Amniotic epithelial cell (primary cell): Measurements from ENCODE around the gene KCTD5.
"Not testable (repeated sequence)": the region's sequence is repeated elsewhere in the genome, so short reads cannot be mapped to it uniquely, and the experiment has no call there.

ENCODE experiments used
- DNase-seq: peaks from one replicate; pipeline ENCODE4 v3.0.0-alpha.2; 2010; ENCODE audit warnings: low read depth

The KCTD5 gene, protein sequence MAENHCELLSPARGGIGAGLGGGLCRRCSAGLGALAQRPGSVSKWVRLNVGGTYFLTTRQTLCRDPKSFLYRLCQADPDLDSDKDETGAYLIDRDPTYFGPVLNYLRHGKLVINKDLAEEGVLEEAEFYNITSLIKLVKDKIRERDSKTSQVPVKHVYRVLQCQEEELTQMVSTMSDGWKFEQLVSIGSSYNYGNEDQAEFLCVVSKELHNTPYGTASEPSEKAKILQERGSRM

DNA sequence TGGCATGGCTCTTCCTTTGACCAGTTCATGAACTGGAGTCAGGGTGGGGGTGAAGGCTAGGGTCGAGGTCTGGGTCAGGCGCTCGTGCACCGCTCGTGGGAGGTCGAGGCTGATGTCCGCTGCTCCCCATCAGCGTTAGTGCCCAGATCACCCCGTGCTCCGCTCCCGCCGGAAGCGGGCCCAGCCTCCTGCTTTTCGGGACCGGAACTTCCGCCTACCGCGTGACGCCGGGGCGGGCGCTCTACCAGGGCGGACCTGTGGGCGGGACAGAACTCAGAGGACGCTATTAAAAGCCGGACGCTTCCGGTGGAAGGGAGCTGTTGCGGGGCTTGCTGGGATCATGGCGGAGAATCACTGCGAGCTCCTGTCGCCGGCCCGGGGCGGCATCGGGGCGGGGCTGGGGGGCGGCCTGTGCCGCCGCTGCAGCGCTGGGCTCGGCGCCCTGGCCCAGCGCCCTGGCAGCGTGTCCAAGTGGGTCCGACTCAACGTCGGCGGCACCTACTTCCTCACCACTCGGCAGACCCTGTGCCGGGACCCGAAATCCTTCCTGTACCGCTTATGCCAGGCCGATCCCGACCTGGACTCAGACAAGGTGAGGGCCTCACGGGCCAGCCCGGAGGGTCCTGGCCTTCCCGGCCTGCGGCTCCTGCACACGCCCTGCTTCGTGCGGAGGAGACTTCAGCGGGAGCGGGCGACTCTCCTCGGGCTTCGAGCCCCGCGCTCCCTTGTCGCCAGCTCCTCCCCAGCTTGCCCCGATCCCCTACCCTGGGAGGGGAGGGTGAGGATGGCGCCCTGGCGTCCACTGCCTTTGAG, at the start of gene KCTD5:
Gene KCTD5 (plus strand): TSS at position 315 of the 813 bp plus-strand sequence. CDS start 26 bp downstream, at position 341.
- peak; percentile 94 for DNase-seq

DNA sequence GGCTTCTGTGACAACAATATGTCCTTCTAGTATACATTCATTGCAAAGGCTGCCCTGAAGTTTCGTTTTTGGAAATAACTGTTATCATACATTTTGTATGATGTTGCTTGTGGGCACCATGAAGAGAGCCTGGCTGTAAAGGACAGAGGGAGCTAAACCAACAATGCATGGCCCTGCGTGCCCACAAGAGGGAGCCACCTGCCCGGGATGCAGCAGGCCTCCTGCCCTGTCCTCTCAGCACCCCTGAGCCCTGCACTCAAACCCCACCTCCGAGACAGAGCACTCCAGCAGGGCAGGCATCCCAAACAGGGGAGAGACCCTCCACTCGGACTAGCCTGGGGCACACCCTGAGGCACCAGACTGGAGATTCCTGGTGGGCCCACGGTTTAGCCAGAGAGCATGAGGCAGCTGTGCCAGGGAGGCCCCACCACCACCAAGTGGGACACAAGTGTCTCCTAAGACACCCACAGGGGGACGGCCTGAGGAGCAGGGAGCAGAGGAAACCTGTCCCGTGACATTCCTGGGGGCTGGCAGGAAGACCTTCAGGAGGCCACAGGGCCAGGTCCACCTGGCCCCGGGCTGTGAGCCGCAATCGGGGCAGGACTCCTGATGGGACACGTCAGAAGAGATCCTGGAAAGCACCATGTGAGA, 43.1 kb upstream of the KCTD5 start:
- DNase-seq = not testable (repeated sequence)

DNA sequence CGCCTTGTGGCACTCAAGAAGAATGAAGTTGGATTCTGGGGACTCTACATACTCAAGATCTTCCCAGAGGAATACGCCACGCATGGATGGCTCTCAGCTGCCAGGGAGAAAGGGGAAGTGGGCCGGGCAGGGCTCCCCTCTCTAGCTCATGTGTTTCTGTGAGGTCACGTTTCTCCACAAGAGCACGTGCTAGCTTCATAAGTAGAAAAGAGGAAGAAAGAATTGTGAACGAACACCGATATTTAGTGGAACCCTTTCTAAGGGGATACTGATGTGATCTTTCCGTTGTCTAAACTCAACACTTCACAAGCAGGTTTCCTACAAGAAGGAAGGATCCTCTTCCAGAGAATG, 42.6 kb upstream of the KCTD5 start:
- not testable (repeated sequence) for DNase-seq

DNA sequence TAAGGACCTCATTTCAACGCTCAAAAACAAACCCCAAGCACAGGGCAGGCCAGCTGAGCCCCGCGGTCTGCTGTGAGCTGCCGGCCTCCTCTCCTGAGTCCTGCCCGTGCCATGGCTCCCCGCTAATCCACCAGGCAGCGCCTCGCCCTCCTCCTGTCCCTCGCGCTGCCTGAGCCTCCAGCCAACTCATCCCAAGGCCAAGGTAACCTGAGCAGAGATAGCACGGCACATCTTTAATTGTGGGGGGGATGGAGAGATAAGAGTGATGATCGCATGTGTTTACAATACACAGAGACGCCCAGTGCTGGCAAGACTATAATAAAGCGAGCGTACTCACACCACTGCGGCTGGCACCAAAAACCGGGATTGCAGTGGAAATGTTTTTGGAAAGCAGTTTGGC, 39.8 kb upstream of the KCTD5 start:
- DNase-seq = not testable (repeated sequence)

DNA sequence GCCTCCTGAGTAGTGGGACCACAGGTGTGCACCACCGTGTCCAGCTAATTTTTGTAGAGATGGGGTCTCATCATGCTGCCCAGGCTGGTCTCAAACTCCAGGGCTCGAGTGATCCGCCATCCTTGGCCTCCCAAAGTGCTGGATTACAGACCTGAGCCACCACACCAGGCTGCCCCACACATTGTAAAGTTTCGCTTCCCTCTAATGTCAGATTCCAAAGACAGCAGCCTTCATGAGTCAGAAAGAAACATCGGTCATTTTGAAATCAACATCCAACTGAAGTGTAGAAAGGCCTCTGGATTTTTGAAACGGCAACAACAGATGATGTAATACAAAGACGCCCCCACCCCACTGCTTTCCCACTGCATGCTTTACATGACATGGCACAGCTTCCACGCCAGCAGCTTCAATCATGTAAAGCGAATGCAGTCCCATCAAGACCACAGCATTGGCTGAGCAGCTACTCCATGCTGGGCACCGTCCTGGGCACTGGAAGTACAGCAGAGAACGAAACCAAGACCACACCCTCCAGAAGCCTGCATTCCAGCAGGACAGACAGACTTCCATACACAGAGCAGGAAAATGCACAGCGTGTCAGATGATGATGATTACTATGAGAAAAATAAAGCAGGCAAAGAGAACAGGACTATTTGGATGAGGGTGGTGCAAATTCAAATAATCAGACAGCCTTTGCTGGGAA, 37.4 kb upstream of the KCTD5 start:
- DNase-seq = not testable (repeated sequence)

DNA sequence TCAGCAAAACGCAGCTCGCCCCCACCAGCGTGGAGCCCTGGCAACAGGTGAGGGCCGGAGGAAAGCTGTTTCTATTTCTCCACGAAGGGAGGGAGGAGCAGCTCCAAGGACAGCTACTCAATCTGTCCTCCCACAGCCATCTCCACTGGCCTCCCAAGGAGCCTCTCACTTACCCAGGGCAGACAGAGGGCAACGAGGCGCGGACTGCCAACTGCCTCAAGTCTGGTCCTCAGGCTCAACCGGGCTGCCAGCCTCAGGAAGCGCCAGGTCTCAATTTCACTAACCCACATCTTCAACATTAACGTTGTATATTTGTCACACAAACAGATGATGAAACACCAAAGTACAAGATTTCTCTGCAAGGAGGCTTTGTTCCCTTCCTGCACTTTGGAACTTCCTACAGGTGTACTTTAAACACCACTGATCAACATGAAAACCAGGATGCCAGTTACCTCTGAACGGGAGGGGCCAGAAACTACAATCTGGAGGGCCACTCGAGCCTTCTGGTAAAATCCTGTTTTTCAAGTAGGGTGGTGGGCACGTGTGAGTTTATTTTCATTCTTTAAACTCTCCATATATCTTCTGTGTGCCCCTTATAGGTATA, 31.0 kb upstream of the KCTD5 start:
- DNase-seq = not testable (repeated sequence)

DNA sequence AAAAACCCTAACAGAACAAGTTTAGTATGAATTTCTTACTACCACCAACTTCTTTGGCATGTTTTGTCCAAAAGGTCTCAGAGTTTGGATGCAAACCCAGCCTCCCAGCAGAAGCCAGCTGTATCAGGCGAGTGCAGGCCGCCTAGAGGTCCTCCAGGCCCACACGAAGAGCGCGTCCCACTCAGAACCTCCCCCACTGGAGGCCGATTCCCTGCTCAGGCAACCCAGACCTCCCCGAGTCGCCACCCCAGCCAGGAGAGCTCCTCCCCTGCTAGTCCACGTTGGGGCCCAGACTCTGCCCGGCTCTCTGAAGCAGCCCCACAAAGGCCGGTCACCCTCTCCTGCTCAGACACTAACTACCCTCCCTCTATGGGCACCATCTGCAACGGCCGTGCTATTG, 28.4 kb upstream of the KCTD5 start:
- DNase-seq = not testable (repeated sequence)

DNA sequence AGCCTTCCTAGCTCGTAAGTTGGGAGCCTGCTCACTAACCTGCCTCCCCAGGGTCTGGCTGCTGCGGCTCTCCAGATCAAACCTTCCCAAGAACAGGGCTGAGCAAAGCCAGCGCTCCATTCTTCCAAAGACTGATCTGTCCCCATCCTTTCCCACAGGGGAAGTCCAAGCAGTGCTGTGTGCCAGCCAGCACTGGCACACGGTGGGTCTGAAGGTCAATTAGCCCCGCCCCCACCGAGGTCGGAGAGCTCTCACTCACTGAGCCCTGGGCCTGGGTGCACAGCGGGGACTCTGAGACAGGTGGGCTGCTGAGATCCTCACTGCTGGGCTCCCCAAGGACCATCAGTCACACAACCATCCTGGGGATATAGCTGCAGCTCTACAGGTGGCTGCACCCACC, 27.4 kb upstream of the KCTD5 start:
- DNase-seq = not testable (repeated sequence)

DNA sequence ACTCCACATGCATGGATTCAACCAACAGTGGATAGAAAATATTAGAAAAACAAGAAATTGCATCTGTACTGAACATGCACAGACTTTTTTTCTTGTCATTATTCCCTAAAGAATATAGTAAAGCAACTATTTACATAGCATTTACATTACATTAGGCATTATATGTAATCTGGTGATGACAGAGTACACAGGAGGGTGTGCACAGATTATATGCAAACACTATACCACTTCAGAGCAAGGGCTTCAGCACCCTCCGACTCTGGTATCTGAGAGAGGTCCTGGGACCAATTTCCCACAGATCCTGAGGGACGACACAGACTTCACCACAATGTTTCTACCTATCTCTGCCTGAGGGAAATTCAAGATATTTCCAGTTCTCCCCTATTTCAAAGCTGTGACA, 25.3 kb upstream of the KCTD5 start:
- DNase-seq = no peak

DNA sequence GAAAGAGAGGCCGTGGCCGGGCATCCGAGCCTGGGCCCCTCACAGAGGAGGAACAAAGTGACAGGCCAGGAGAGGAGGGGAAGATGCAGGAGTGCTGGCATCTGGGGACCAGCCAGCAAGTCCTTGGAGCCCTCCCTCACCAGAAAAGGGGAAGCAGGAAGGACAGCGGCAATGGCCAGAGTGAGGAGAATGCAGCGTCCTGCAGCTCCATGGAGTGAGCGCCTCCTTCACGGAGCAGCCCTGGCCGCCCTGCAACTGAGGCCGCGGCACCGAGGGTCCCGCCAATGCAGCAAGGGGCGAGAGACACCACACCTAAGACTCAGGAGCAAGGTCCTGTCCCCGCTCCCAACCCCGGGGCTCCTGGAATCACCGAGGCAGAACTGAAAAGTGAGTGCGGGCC, 24.5 kb upstream of the KCTD5 start:
- not testable (repeated sequence) for DNase-seq

DNA sequence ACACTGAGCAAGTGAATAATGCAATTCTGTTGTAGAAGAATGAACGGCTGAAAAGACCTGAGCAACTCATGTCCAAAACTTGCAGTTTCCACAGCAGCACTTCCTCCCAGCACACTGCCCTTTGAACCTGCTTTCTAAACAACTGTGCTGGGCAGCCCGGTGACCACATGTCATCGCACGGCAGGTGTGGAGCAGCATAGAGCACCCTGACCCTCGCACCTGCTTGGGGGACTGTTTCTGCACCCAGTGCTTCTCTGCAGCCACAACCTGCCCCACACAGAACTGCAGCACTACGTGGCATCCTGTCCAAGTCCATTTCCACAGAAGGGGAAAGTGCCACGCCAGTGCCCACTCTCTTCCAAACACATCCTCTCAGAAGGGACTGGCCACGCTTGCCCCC, 22.8 kb upstream of the KCTD5 start:
- DNase-seq = not testable (repeated sequence)

DNA sequence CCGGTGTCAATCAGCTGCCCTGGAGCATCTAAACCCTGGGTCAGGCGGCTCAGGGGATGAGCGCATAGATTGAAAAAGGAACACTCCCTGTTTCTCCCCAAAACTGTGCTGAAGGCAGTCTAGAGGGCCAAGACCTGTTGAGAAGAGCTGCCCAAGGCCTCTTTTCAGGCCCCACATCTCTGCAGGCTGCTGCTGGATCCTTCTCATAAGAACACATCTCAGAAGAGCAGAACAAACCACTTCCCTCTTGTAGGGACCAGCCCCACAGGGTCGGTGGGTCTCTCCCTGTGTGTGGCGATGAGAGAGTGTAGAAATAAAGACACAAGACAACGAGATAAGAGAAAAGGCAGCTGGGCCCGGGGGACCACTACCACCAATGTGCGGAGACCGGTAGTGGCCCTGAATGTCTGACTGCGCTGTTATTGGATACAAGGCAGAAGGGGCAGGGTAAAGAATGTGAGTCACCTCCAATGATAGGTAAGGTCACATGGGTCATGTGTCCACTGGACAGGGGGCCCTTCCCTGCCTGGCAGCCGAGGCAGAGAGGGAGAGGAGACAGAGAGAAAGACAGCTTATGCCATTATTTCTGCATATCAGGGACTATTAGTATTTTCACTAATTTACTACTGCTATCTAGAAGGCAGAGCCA, 22.2 kb upstream of the KCTD5 start:
- DNase-seq = not testable (repeated sequence)

DNA sequence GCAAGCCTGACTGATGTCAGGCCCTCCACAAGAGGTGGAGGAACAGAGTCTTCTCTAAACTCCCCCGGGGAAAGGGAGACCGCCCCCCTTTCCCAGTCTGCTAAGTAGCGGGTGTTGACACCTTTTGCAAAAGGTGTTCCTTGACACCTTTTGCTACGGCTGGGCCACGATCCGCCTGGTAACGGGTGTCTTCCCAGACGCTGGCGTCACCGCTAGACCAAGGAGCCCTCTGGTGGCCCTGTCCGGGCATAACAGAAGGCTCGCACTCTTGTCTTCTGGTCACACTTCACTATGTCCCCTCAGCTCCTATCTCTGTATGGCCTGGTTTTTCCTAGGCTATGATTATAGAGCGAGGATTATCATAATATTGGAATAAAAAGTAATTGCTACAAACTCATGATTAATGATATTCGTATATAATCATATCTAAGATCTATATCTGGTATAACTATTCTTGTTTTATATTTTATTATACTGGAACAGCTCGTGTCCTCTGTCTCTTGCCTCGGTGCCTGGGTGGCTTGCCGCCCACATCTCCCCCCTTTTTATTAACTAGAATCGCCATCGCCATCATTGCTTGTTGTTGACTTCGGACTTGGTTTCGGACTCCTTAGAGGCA, 21.5 kb upstream of the KCTD5 start:
- DNase-seq = peak; percentile 12

DNA sequence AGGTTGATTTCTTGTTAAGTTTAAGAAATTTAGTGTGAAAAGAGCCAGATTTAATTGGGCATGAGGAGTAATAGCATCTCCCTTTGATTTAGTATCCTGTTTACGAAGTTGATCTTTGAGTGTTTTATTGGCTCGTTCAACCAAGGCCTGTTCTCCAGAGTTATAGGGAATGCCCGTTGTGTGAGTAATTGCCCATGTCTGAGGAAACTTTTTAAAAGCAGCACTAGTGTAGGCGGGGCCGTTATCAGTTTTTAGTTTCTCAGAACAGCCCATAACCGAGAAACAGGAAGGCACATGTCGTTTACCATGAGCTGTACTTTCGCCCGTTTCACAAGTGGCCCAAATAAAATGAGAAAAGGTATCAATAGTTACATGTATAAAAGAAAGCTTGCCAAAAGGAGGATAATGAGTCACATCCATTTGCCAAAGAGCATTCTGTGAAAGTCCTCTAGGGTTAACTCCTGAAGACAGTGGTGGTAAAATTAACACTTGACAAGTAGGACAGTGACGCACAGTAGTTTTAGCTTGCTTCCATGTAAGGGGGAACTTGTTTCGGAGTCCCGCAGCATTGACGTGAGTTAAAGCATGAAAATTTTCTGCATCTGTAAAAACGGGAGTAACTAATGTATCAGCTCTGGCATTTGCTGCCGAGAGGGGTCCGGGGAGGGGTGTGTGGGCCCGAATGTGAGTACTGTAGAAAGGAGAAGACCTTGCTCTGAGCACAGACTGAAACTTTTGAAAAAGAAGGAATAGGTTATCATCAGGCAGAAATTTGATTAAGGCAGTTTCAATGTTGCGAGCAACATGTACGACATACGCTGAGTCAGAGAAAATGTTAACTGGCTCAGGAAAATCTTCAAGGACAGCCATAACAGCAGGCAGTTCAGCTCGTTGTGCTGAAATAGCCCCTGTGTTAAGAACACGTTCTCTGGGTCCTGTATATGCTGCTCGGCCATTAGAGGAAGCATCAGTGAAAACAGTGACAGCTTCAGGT, 18.5 kb upstream of the KCTD5 start:
- DNase-seq = peak; percentile 78

DNA sequence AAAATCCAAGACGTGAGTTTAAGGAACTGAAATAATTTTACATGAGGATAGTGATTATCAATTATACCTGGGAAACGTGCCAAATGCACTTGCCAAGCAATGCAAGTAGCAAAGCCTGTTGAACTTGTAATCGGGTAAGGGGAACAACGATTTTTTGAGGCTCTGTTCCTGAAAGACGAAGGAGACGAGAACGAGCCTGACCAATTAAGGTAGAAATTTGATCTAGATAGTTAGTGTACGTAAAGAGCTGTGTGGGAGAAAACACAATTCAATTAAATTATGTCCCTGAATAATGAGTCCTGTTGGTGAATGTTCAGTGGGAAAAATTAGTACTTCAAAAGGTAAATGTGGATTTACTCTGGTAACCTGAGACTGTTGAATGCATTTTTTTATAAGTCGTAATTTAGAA, 17.7 kb upstream of the KCTD5 start:
- DNase-seq = no peak

DNA sequence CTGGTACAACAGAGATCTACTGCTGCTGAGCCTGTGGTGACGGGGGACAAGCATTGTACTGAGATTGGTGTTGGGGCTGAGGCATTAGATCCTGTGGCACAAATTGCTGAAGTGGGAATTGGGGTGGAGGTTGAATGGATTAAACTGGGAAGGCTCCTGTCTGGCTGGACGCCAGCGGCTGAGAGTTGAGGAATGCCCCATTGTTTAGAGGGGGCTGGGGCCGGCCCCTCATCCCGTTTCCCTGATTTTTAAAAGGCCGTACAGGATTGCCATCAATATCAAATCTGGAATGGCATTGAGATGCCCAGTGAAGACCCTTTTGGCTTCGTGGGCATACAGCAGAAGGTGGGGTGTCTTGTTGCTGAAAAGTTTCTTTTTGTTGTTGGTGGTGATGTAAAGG, 15.7 kb upstream of the KCTD5 start:
- DNase-seq = not testable (repeated sequence)

DNA sequence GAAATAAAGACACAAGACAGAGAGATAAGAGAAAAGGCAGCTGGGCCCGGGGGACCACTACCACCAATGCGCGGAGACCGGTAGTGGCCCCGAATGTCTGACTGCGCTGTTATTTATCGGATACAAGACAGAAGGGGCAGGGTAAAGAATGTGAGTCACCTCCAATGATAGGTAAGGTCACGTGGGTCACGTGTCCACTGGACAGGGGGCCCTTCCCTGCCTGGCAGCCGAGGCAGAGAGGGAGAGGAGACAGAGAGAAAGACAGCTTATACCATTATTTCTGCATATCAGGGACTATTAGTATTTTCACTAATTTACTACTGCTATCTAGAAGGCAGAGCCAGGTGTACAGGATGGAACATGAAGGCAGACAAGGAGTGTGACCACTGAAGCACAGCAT, 12.7 kb upstream of the KCTD5 start:
- DNase-seq = not testable (repeated sequence)

DNA sequence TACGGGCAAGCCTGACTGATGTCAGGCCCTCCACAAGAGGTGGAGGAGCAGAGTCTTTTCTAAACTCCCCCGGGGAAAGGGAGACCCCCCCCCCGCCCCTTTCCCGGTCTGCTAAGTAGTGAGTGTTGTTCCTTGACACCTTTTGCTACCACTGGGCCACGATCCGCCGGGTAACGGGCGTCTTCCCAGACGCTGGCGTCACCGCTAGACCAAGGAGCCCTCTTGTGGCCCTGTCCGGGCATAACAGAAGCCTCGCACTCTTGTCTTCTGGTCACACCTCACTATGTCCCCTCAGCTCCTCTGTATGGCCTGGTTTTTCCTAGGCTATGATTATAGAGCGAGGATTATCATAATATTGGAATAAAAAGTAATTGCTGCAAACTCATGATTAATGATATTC, 12.3 kb upstream of the KCTD5 start:
- DNase-seq = peak; percentile 21

DNA sequence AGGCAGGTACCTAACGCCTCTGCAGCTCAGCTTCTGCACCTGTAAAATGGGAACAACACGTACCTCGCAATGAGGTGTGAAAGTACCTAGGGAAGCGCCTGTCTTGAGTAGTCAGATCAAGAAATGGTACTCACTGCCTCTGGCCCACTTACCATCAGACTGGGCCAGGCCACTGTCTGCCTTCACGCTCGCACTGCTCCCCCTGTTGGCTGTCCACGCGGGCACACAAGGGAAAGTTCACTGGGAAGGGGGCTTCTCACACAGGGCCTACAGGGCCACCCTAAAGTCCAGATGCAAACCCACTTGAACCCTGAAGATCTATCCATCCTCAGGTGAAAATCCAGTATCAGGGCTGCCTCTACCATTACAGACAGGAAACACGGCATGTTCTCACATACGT, 11.1 kb upstream of the KCTD5 start:
- not testable (repeated sequence) for DNase-seq

DNA sequence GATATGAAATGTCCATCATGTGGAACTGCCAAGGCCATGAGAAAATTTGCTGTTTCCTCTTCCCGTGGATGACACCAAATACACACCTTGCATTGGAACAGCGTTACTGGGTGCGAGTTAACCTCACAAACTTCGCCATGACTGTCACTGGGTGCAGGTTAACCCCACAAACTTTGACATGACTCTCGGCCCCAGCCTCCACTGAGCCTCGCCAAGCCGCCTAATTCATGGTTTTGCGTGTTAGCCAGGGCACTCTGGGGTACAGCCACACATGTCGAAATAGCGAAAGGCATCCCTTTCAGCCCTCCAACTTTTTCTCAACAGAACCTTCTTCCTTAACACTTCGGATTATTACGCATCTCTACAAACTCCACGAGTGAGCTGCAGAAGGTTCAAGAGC, 10.6 kb upstream of the KCTD5 start:
- DNase-seq = no peak
